ENCODE measurements around the gene ATP7A. TPM values are rescaled to one million over a fixed set of nuclear protein-coding genes. Genes with fewer than 3 reads are reported as not detected.

The ATP7A gene
- total and polyA plus RNA-seq, 9 of the 15 experiments (the other 6 are each of a cell fraction or from before 2014, with no cell fraction given), result 7.8 to 22.7 (median 11.6) TPM

GRCh38 chrX:77894921-77895886 is 15.3 kb upstream of the ATP7A start, which contains the start of gene MAGT1 (continued):
- TF ChIP-seq ZBTB11 (CRISPR knock-in tag; IDR thresholded peaks at IDR 0.05), result no peak
- peak; percentile 64; the same call in 1 of the 2 replicates for TF ChIP-seq NBN (IDR thresholded peaks at IDR 0.05; ENCODE audit: low read depth)
- 0 out of 2 replicates have a peak, but pooled peaks have one; percentile 39 for TF ChIP-seq TAF7 (tag; IDR thresholded peaks at IDR 0.05)
- no peak for TF ChIP-seq FOXK1 (CRISPR knock-in tag; IDR thresholded peaks at IDR 0.05; ENCODE audit: borderline replicate concordance)
- TF ChIP-seq ESRRB (CRISPR knock-in tag; IDR thresholded peaks at IDR 0.05; ENCODE audit: borderline replicate concordance), result no peak
- TF ChIP-seq POLR3A (IDR thresholded peaks at IDR 0.05; ENCODE audit: borderline replicate concordance, extremely low read depth, insufficient read depth, insufficient read length), result no peak
- peak; percentile 27 for TF ChIP-seq NCOR1 (IDR thresholded peaks at IDR 0.05)
- TF ChIP-seq POLR2H (tag; IDR thresholded peaks at IDR 0.05; ENCODE audit: low read depth), result peak; percentile 72; the same call in 1 of the 2 replicates
- peak; percentile 43; the same call in 1 of the 2 replicates for TF ChIP-seq L3MBTL2 (IDR thresholded peaks at IDR 0.05)
- TF ChIP-seq PHB2 (IDR thresholded peaks at IDR 0.05; ENCODE audit: low read depth), result no peak
- TF ChIP-seq CEBPB (tag; IDR thresholded peaks at IDR 0.05), result peak; percentile 87
- no peak for TF ChIP-seq ELF4 (CRISPR knock-in tag; IDR thresholded peaks at IDR 0.05)
- peak; percentile 29; the same call in 1 of the 2 replicates for TF ChIP-seq ATF1 (CRISPR knock-in tag; IDR thresholded peaks at IDR 0.05)
- peak; percentile 96 for TF ChIP-seq ATF1 (tag; IDR thresholded peaks at IDR 0.05)
- peak; percentile 68 for TF ChIP-seq FOXJ2 (tag; IDR thresholded peaks at IDR 0.05)
- no peak for TF ChIP-seq ETS2 (tag; IDR thresholded peaks at IDR 0.05; ENCODE audit: borderline replicate concordance, poor library complexity, severe bottlenecking)
- TF ChIP-seq HNRNPLL (IDR thresholded peaks at IDR 0.05; ENCODE audit: low read depth, low read length, poor library complexity, severe bottlenecking), result peak; percentile 56
- TF ChIP-seq POLR2G (IDR thresholded peaks at IDR 0.05; ENCODE audit: low read depth, low read length), result peak; percentile 79
- TF ChIP-seq BACH1 (tag; IDR thresholded peaks at IDR 0.05), result no peak
- no peak for TF ChIP-seq NCOA4 (IDR thresholded peaks at IDR 0.05; ENCODE audit: partially characterized antibody)
- TF ChIP-seq CHD2 (IDR thresholded peaks at IDR 0.05; ENCODE audit: low read depth, low read length), result no peak
- TF ChIP-seq TEAD1 (CRISPR knock-in tag; IDR thresholded peaks at IDR 0.05), result no peak
- TF ChIP-seq FOXA1 (IDR thresholded peaks at IDR 0.05; ENCODE audit: borderline replicate concordance), result no peak
- TF ChIP-seq MEF2A (IDR thresholded peaks at IDR 0.05; ENCODE audit: control insufficient read depth, low read depth, low read length), result no peak
- no peak for TF ChIP-seq BCOR (IDR thresholded peaks at IDR 0.05)
- peak; percentile 49; the same call in 1 of the 2 replicates for TF ChIP-seq CXXC5 (CRISPR knock-in tag; IDR thresholded peaks at IDR 0.05)

All from K562 (cell line).